Gastrocnemius medialis (tissue), 4 donors: Measurements from ENCODE around the gene KDM2B. TPM values are rescaled to one million over a fixed set of nuclear protein-coding genes. Genes with fewer than 3 reads are reported as not detected.

Experiments used
- ATAC-seq, 2 donors: fragments of 150-250 bp; one replicate each; pipeline ENCODE4 v1.9.1; 2016
- DNase-seq, 2 donors: peaks; one replicate each; pipeline ENCODE4 v3.0.0-alpha.2; 2019
- H3K27ac ChIP-seq, 4 donors: fragments of 200-600 bp; sonication (generic); 1 replicate in 1 of 4; 2 replicates in 3 of 4; pipeline ENCODE4 v1.5.1; 2016 to 2018; ENCODE audit warnings: mild to moderate bottlenecking in 2 of 4, moderate library complexity in 1 of 4
- H3K27me3 ChIP-seq, 3 donors: fragments of 200-600 bp; sonication (generic) in 2 of 3; 1 replicate in 1 of 3; 2 replicates in 2 of 3; pipeline versions ENCODE4 v1.5.1 to v1.6.0; 2016 to 2019; ENCODE audit warnings: mild to moderate bottlenecking in 1 of 3, moderate library complexity in 1 of 3
- H3K36me3 ChIP-seq, 2 donors: fragments of 200-600 bp; sonication (generic) in 1 of 2; one replicate each; pipeline ENCODE4 v1.5.1; 2017 to 2018
- H3K4me1 ChIP-seq, 2 donors: fragments of 200-600 bp; sonication (generic) in 1 of 2; one replicate each; pipeline ENCODE4 v1.5.1; 2016 to 2017; ENCODE audit warnings: mild to moderate bottlenecking in 2 of 2
- H3K4me3 ChIP-seq, 4 donors: fragments of 200-600 bp; sonication (generic) in 3 of 4; 1 replicate in 1 of 4; 2 replicates in 3 of 4; pipeline ENCODE4 v1.5.1; 2016 to 2019; ENCODE audit warnings: mild to moderate bottlenecking in 2 of 4
- H3K9me3 ChIP-seq, 3 donors: fragments of 200-600 bp; sonication (generic) in 2 of 3; 1 replicate in 1 of 3; 2 replicates in 2 of 3; pipeline ENCODE4 v1.5.1; 2016 to 2019
- CTCF ChIP-seq, 5 experiments: fragments of 450-650 bp in 3 of 5; fragments of 200-600 bp in 2 of 5; sonication (generic) in 2 of 5; IDR thresholded peaks in 4 of 5; conservative IDR thresholded peaks in 1 of 5; 1 replicate in 4 of 5; 2 replicates in 1 of 5; pipeline ENCODE4 v1.5.1; 2016 to 2019; ENCODE audit warnings: antibody characterized with exemption in 5 of 5, mild to moderate bottlenecking in 3 of 5, moderate library complexity in 3 of 5
- POLR2A ChIP-seq, 2 donors: fragments of 450-650 bp; IDR thresholded peaks; one replicate each; pipeline ENCODE4 v1.6.1; 2017; ENCODE audit warnings: antibody characterized with exemption in 2 of 2, mild to moderate bottlenecking in 2 of 2, moderate library complexity in 2 of 2
- in situ Hi-C, 4 donors: fragments of 200-750 bp; cut with MboI; loops; one replicate each; pipeline versions ENCODE4 v1.15.0 to v1.8.0; 2017; ENCODE audit warnings: low sequenced_read_pairs in 4 of 4
- intact Hi-C: fragments of 100-400 bp; cut with DNase I; formaldehyde crosslinking; loops from one replicate; pipeline ENCODE4 v1.15.1; 2023; ENCODE audit warnings: low total_unique reads
- total RNA-seq, 4 donors: library from RNA; depleted of rRNA; stranded (reverse); fragments of >200 nt; gene quantifications; one replicate each; pipeline versions ENCODE4 v1.1.0 to v1.2.3, GENCODE V29; 2016

Gene KDM2B
- total RNA-seq, 4 donors from 2014 or later, result 4.8 to 9.4 (median 8.3) TPM

- ATAC-seq, result no peak
- Histone ChIP-seq H3K4me1 (peaks cover 0 to 11% of the 10 kb centered on the region in 2 donors), H3K27ac (no peak overlapping the region), H3K27me3 (no peaks in the 10 kb centered on the region), H3K36me3 (no peaks in the 10 kb centered on the region), H3K9me3 (no peaks in the 10 kb centered on the region), H3K4me3 (no peak overlapping the region)
- DNase-seq, result no peak
- TF ChIP-seq CTCF (IDR thresholded peaks at IDR 0.05 in 4 of 5, conservative IDR thresholded peaks at IDR 0.05 in 1 of 5) (no peak), POLR2A (IDR thresholded peaks at IDR 0.05) (no peak)
- intact Hi-C loops, result no loop called here
- in situ Hi-C loops, result loop anchor here in 2 of 4 donors (5.0 to 10.0 kb wide), 2 partner anchors 114 to 117 kb away; no protein-coding TSS in a partner anchor
Measured at GRCh38 chr12:121448771-121449315, 132.0 kb downstream of the KDM2B start.

DNA sequence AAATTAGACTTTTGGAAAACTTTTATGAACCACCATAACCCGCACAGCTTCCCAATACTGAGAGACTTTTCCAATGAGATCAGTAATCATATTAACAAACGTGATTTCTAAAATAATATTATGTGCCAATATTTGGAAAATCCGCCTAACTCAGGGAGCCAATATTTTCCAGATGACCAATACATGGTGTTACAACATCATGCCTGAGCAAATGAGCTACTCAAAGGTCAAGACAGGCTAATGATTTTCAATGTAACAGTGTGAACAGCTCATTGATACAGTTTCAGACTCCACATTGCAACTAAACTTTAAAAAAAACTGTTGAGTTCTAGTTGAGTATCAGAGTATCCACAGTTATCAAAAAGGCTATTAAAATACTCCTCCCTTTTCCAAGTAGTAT is 134.1 kb downstream of the KDM2B start:
- intact Hi-C loops, result no loop called here
- H3K27ac ChIP-seq, result no peak overlapping the region
- DNase-seq (no peak), ATAC-seq (no peak)
- peaks cover 0 to 8% of the 10 kb centered on the region in 2 donors for H3K36me3 ChIP-seq
- no peaks in the 10 kb centered on the region for H3K9me3 ChIP-seq
- TF ChIP-seq POLR2A (IDR thresholded peaks at IDR 0.05) (no peak), CTCF (IDR thresholded peaks at IDR 0.05 in 4 of 5, conservative IDR thresholded peaks at IDR 0.05 in 1 of 5) (no peak)
- peaks cover 0 to 15% of the 10 kb centered on the region in 2 donors for H3K4me1 ChIP-seq
- in situ Hi-C loops, result loop anchor here in 2 of 4 donors (5.0 to 10.0 kb wide), 2 partner anchors 112 to 114 kb away; no protein-coding TSS in a partner anchor
- H3K27me3 ChIP-seq, result no peaks in the 10 kb centered on the region
- H3K4me3 ChIP-seq, result no peak overlapping the region

GRCh38 chr12:121444842-121445202 is 136.0 kb downstream of the KDM2B start:
- Histone ChIP-seq H3K27me3 (no peaks in the 10 kb centered on the region), H3K36me3 (peaks cover 0 to 25% of the 10 kb centered on the region in 2 donors), H3K9me3 (no peaks in the 10 kb centered on the region), H3K4me1 (peaks cover 0 to 9% of the 10 kb centered on the region in 2 donors), H3K4me3 (no peak overlapping the region), H3K27ac (no peak overlapping the region)
- no peak for ATAC-seq
- intact Hi-C loops, result loop anchor here (5.0 kb wide), 1 partner anchor 93 kb away; the partner anchor contains the start of gene ANAPC5
- DNase-seq, result no peak
- TF ChIP-seq CTCF (IDR thresholded peaks at IDR 0.05 in 4 of 5, conservative IDR thresholded peaks at IDR 0.05 in 1 of 5), result no peak
- no peak for TF ChIP-seq POLR2A (IDR thresholded peaks at IDR 0.05)
- in situ Hi-C loops, result loop anchor here in 3 of 4 donors (5.0 to 10.0 kb wide), 2 partner anchors 110 to 113 kb away; no protein-coding TSS in a partner anchor

- no peak overlapping the region for H3K27ac ChIP-seq
- no peaks in the 10 kb centered on the region for H3K9me3 ChIP-seq
- TF ChIP-seq CTCF (IDR thresholded peaks at IDR 0.05 in 4 of 5, conservative IDR thresholded peaks at IDR 0.05 in 1 of 5) (no peak), POLR2A (IDR thresholded peaks at IDR 0.05) (no peak)
- ATAC-seq, result no peak
- peaks cover 0 to 32% of the 10 kb centered on the region in 2 donors for H3K36me3 ChIP-seq
- intact Hi-C loops, result loop anchor here (1.0 to 5.0 kb wide), 2 partner anchors 92 to 110 kb away; partner anchors contain the start of gene ANAPC5
- H3K27me3 ChIP-seq, result no peaks in the 10 kb centered on the region
- DNase-seq, result no peak
- H3K4me3 ChIP-seq, result no peak overlapping the region
- in situ Hi-C loops, result loop anchor here in 2 of 4 donors (5.0 to 10.0 kb wide), 2 partner anchors 109 to 112 kb away; no protein-coding TSS in a partner anchor
- peaks cover 0 to 9% of the 10 kb centered on the region in 2 donors for H3K4me1 ChIP-seq
Measured at GRCh38 chr12:121443911-121444841, 136.6 kb downstream of the KDM2B start.
